HepG2 (cell line): ENCODE results near the gene TIMP3. TPM values are rescaled to one million over a fixed set of nuclear protein-coding genes. Genes with fewer than 3 reads are reported as not detected.

Source experiments
- ATAC-seq: fragments of 200-7000 bp; cut with Tn5 transposase; 3 replicates; pipeline ENCODE4 v1.9.1; 2020; ENCODE audit warnings: mild to moderate bottlenecking, moderate library complexity
- BruUV-seq: library from RNA; stranded (reverse); fragments of 400-500 nt; replicated peaks from 2 replicates; lab custom pipeline; 2021; lab: Mats Ljungman, UMichigan
- CTCF ChIA-PET: fragments of 300-600 bp; formaldehyde crosslinking; extraction: SDS; loops from one replicate; lab custom pipeline; 2021; ENCODE audit warnings: low total read pairs, inconsistent platforms, low intra/inter-chr PET ratio; lab: Yijun Ruan, JAX
- POLR2A ChIA-PET: fragments of 350-600 bp; sonication (Branson Sonifier 250); formaldehyde crosslinking; loops from one replicate; lab custom pipeline; 2020; ENCODE audit warnings: antibody characterized with exemption, inconsistent platforms; lab: Yijun Ruan, JAX
- DNase-seq: peaks from one replicate; pipeline ENCODE4 v3.0.0-alpha.2; 2015; ENCODE audit warnings: low spot score
- FAIRE-seq: peaks from 3 replicates; lab custom pipeline; 2011; peaks lifted over from hg19 to GRCh38; lab: Jason Lieb, UNC
- H2AFZ ChIP-seq: one replicate; pipeline ENCODE4 v1.6.1; 2011; ENCODE audit warnings: low read length, inconsistent platforms
- H3K27ac ChIP-seq: fragments of 300-600 bp; 3 replicates; pipeline ENCODE4 v1.8.0; 2011; ENCODE audit warnings: mixed run types, mild to moderate bottlenecking, mixed read lengths, low read length, inconsistent platforms; ENCODE audit not compliant: insufficient read depth; ENCODE audit errors: extremely low read length
- H3K27me3 ChIP-seq, 2 experiments: fragments of 200-600 bp in 1 of 2; 2 replicates in 1 of 2; 3 replicates in 1 of 2; pipeline versions ENCODE4 v1.6.0 to v1.8.0; 2011; ENCODE audit warnings: low read length in 2 of 2, mild to moderate bottlenecking in 2 of 2, moderate library complexity in 2 of 2, inconsistent platforms in 1 of 2; ENCODE audit not compliant: insufficient read depth in 2 of 2, control insufficient read depth in 1 of 2
- H3K36me3 ChIP-seq, 2 experiments: fragments of 200-600 bp in 1 of 2; replicated peaks in 1 of 2; 2 replicates in 1 of 2; 3 replicates in 1 of 2; pipeline versions ENCODE4 v1.5.1 to v1.8.0; 2011; ENCODE audit warnings: low read length in 2 of 2, inconsistent platforms in 1 of 2; ENCODE audit not compliant: insufficient read depth in 2 of 2, control insufficient read depth in 1 of 2
- H3K4me1 ChIP-seq: 2 replicates; pipeline ENCODE4 v1.5.1; 2012; ENCODE audit warnings: low read length, inconsistent platforms; ENCODE audit not compliant: insufficient read depth
- H3K4me2 ChIP-seq: 2 replicates; pipeline ENCODE4 v1.6.0; 2011; ENCODE audit warnings: low read depth, low read length, inconsistent platforms
- H3K4me3 ChIP-seq, 3 experiments: fragments of 200-600 bp in 1 of 3; sonication (generic), shearing (Covaris generic) in 1 of 3; replicated peaks in 1 of 3; 2 replicates each; pipeline ENCODE4 v1.5.1; 2011 to 2016; ENCODE audit warnings: low read length in 3 of 3, inconsistent platforms in 2 of 3, low read depth in 2 of 3, mild to moderate bottlenecking in 2 of 3, control low read depth in 1 of 3, mixed read lengths in 1 of 3; ENCODE audit not compliant: insufficient read depth in 1 of 3
- H3K79me2 ChIP-seq: one replicate; pipeline ENCODE4 v1.6.1; 2011; ENCODE audit warnings: low read length, inconsistent platforms; ENCODE audit not compliant: insufficient read depth
- H3K9ac ChIP-seq: 2 replicates; pipeline ENCODE4 v1.6.0; 2011; ENCODE audit warnings: mild to moderate bottlenecking, low read depth, low read length, inconsistent platforms; ENCODE audit not compliant: insufficient read depth
- H3K9me3 ChIP-seq: 2 replicates; pipeline ENCODE4 v1.5.1; 2012; ENCODE audit warnings: mild to moderate bottlenecking, low read length
- H4K20me1 ChIP-seq: 2 replicates; pipeline ENCODE4 v1.6.0; 2011; ENCODE audit warnings: inconsistent platforms, mild to moderate bottlenecking, low read length, moderate library complexity; ENCODE audit not compliant: insufficient read depth
- JUND ChIP-seq: sonication (generic); formaldehyde crosslinking; IDR thresholded peaks from 2 replicates; pipeline ENCODE4 v1.8.0; 2022; ENCODE audit warnings: mild to moderate bottlenecking, missing genetic modification reagents
- KDM3A ChIP-seq: IDR thresholded peaks from 2 replicates; pipeline ENCODE4 v1.6.1; 2018; ENCODE audit warnings: low read depth, missing compliant biosample characterization
- POLR2G ChIP-seq: fragments of 200-400 bp; formaldehyde crosslinking; IDR thresholded peaks from 2 replicates; pipeline ENCODE4 v1.6.1; 2018; ENCODE audit warnings: mild to moderate bottlenecking, low read depth, low read length, moderate library complexity
- ZFP37 ChIP-seq: sonication (generic); formaldehyde crosslinking; IDR thresholded peaks from 2 replicates; pipeline ENCODE4 v1.4.0; 2020; ENCODE audit warnings: missing genetic modification reagents, borderline replicate concordance
- ZNF546 ChIP-seq: sonication (generic); formaldehyde crosslinking; conservative IDR thresholded peaks from 2 replicates; pipeline ENCODE4 v1.8.1; 2023; ENCODE audit warnings: mild to moderate bottlenecking, missing genetic modification reagents
- ZNF780A ChIP-seq: sonication (generic); formaldehyde crosslinking; IDR thresholded peaks from 2 replicates; pipeline ENCODE4 v1.8.0; 2022; ENCODE audit warnings: mild to moderate bottlenecking, missing genetic modification reagents, moderate library complexity
- WGBS: methylation state at CpG from one replicate; pipeline ENCODE4 v1.1.6; 2017; ENCODE audit warnings: low lambda C conversion rate; 5-methylcytosine and 5-hydroxymethylcytosine counted together
- in situ Hi-C: cut with HindIII; loops from 2 replicates; pipeline ENCODE4 v1.10.0; 2017; ENCODE audit warnings: low pct_unique_long_range_greater_than_20kb; ENCODE audit not compliant: extremely low pct_ligation_motif_present
- intact Hi-C: fragments of 100-400 bp; cut with micrococcal nuclease; formaldehyde crosslinking; loops from one replicate; pipeline ENCODE4 v1.10.0; 2022; ENCODE audit not compliant: unreplicated experiment
- polyA plus RNA-seq, 8 experiments: library from polyadenylated mRNA; depleted of rRNA in 3 of 8; stranded (reverse) in 7 of 8; unstranded in 1 of 8; fragments of >200 nt; fragmentation: Illumina TruSeq in 4 of 8; extraction: Trizol in 4 of 8; gene quantifications; 2 replicates each; pipeline versions ENCODE4 v1.2.1 to v1.2.3, GENCODE V29; 2011 to 2016; ENCODE audit warnings: low read depth in 4 of 8, missing spikeins in 1 of 8, mixed read lengths in 1 of 8; ENCODE audit not compliant: insufficient read depth in 1 of 8
- total RNA-seq, 5 experiments: library from RNA; depleted of rRNA; stranded (reverse); fragments of >200 nt; fragmentation: Illumina TruSeq; extraction: Trizol; gene quantifications; 2 replicates each; pipeline ENCODE4 v1.2.3, GENCODE V29; 2016; ENCODE audit warnings: low read depth in 1 of 5
- TF ChIP-seq, protein P1 (sequence below): sonication (generic); formaldehyde crosslinking; IDR thresholded peaks from 2 replicates; pipeline ENCODE4 v1.4.0; 2020; ENCODE audit warnings: missing genetic modification reagents
- TF ChIP-seq, protein P2 (sequence below): sonication (generic); formaldehyde crosslinking; IDR thresholded peaks from 2 replicates; pipeline ENCODE4 v1.5.1; 2020; ENCODE audit warnings: missing genetic modification reagents, mild to moderate bottlenecking, borderline replicate concordance
- TF ChIP-seq, protein P3 (sequence below): sonication (generic); formaldehyde crosslinking; IDR thresholded peaks from 2 replicates; pipeline ENCODE4 v1.8.1; 2023; ENCODE audit warnings: missing genetic modification reagents, inconsistent platforms, borderline replicate concordance
- TF ChIP-seq, protein P4 (sequence below): sonication (generic); formaldehyde crosslinking; IDR thresholded peaks from 2 replicates; pipeline ENCODE4 v1.4.0; 2020; ENCODE audit warnings: mild to moderate bottlenecking, missing genetic modification reagents
- TF ChIP-seq, protein P5 (sequence below): sonication (generic); formaldehyde crosslinking; IDR thresholded peaks from 2 replicates; pipeline ENCODE4 v1.4.0; 2020; ENCODE audit warnings: missing genetic modification reagents, mild to moderate bottlenecking, borderline replicate concordance
- TF ChIP-seq, protein P6 (sequence below): IDR thresholded peaks from 2 replicates; pipeline ENCODE4 v1.6.1; 2012; ENCODE audit warnings: inconsistent platforms
- TF ChIP-seq, protein P7 (sequence below): sonication (generic); formaldehyde crosslinking; IDR thresholded peaks from 2 replicates; pipeline ENCODE4 v1.4.0; 2020; ENCODE audit warnings: mild to moderate bottlenecking, missing genetic modification reagents

The TIMP3 gene
- total and polyA plus RNA-seq, 2 of the 13 experiments (the other 11 are each of a cell fraction or from before 2014, with no cell fraction given), result 57.3 to 86.6 TPM

DNA sequence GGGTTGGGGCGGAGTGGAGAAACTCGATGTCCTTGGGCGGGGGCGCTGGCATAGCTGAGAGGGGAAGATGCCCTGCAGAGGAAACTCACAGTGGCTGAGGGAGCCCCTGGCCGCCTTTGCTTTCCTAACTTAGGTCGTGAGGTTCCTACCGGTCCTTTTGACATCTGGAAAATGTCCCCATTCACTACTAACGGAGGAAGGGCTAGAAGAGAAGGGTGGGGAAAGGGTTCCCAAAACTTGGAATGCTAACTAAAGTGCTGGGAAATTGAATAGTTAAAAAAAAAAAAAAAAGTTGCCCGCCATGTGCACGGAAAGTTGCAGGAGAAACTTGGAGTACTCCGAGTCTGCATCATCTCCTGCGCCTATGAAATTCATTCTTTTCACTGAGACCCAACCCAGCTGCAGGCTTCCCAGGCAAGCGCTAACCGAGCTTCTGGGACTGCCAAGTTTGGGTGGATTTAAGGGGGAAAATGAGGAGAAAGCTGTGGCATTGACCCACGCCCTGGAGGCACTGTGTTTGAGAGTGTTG, 796 bp downstream of the TIMP3 start:
- ATAC-seq (no peak), FAIRE-seq (no peak), DNase-seq (no peak)
- Histone ChIP-seq H3K36me3 (no peaks in the 10 kb centered on the region; a peak in 2 of 5 replicates), H3K4me2 (peak overlapping the region; percentile 78), H3K9ac (peak overlapping the region; percentile 71), H4K20me1 (peaks cover 20% of the 10 kb centered on the region; the same call in 1 of the 2 replicates), H3K4me3 (peak overlapping the region; percentile 72 to 83 (median 78)), H3K79me2 (peaks cover 50% of the 10 kb centered on the region), H3K27me3 (no peaks in the 10 kb centered on the region), H2AFZ (no peak overlapping the region), H3K27ac (peak overlapping the region; percentile 41), H3K9me3 (no peaks in the 10 kb centered on the region), H3K4me1 (peaks cover 57% of the 10 kb centered on the region)
- CTCF ChIA-PET, result no interaction called here
- POLR2A ChIA-PET, result interaction anchor here (0.7 to 3.7 kb wide), 12 partner anchors 8 to 271 kb away, joined by 3 to 32 read pairs (median 4); no protein-coding TSS in a partner anchor
- intact Hi-C loops (loop anchor here (5.0 kb wide), 1 partner anchor 245 kb away; no protein-coding TSS in a partner anchor), in situ Hi-C loops (no loop called here)
- BruUV-seq, result TSS peak; percentile 77
- 31% methylated on average over 15 of the region's 15 CpGs for WGBS
- TF ChIP-seq, protein P1, sequence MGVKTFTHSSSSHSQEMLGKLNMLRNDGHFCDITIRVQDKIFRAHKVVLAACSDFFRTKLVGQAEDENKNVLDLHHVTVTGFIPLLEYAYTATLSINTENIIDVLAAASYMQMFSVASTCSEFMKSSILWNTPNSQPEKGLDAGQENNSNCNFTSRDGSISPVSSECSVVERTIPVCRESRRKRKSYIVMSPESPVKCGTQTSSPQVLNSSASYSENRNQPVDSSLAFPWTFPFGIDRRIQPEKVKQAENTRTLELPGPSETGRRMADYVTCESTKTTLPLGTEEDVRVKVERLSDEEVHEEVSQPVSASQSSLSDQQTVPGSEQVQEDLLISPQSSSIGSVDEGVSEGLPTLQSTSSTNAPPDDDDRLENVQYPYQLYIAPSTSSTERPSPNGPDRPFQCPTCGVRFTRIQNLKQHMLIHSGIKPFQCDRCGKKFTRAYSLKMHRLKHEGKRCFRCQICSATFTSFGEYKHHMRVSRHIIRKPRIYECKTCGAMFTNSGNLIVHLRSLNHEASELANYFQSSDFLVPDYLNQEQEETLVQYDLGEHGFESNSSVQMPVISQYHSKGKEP (CRISPR knock-in tag), result no peak
- TF ChIP-seq, protein P2, sequence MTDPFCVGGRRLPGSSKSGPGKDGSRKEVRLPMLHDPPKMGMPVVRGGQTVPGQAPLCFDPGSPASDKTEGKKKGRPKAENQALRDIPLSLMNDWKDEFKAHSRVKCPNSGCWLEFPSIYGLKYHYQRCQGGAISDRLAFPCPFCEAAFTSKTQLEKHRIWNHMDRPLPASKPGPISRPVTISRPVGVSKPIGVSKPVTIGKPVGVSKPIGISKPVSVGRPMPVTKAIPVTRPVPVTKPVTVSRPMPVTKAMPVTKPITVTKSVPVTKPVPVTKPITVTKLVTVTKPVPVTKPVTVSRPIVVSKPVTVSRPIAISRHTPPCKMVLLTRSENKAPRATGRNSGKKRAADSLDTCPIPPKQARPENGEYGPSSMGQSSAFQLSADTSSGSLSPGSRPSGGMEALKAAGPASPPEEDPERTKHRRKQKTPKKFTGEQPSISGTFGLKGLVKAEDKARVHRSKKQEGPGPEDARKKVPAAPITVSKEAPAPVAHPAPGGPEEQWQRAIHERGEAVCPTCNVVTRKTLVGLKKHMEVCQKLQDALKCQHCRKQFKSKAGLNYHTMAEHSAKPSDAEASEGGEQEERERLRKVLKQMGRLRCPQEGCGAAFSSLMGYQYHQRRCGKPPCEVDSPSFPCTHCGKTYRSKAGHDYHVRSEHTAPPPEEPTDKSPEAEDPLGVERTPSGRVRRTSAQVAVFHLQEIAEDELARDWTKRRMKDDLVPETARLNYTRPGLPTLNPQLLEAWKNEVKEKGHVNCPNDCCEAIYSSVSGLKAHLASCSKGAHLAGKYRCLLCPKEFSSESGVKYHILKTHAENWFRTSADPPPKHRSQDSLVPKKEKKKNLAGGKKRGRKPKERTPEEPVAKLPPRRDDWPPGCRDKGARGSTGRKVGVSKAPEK, result peak; percentile 60; the same call in 1 of the 2 replicates
- TF ChIP-seq, protein P3, sequence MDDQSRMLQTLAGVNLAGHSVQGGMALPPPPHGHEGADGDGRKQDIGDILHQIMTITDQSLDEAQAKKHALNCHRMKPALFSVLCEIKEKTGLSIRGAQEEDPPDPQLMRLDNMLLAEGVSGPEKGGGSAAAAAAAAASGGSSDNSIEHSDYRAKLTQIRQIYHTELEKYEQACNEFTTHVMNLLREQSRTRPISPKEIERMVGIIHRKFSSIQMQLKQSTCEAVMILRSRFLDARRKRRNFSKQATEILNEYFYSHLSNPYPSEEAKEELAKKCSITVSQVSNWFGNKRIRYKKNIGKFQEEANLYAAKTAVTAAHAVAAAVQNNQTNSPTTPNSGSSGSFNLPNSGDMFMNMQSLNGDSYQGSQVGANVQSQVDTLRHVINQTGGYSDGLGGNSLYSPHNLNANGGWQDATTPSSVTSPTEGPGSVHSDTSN (CRISPR knock-in tag), result no peak
- TF ChIP-seq KDM3A (no peak), ZNF546 (CRISPR knock-in tag) (0 out of 2 replicates have a peak, but pooled peaks have one; percentile 51), JUND (CRISPR knock-in tag) (no peak), POLR2G (0 out of 2 replicates have a peak, but pooled peaks have one; percentile 16), ZFP37 (CRISPR knock-in tag) (no peak), ZNF780A (CRISPR knock-in tag) (no peak)
- TF ChIP-seq, protein P4, sequence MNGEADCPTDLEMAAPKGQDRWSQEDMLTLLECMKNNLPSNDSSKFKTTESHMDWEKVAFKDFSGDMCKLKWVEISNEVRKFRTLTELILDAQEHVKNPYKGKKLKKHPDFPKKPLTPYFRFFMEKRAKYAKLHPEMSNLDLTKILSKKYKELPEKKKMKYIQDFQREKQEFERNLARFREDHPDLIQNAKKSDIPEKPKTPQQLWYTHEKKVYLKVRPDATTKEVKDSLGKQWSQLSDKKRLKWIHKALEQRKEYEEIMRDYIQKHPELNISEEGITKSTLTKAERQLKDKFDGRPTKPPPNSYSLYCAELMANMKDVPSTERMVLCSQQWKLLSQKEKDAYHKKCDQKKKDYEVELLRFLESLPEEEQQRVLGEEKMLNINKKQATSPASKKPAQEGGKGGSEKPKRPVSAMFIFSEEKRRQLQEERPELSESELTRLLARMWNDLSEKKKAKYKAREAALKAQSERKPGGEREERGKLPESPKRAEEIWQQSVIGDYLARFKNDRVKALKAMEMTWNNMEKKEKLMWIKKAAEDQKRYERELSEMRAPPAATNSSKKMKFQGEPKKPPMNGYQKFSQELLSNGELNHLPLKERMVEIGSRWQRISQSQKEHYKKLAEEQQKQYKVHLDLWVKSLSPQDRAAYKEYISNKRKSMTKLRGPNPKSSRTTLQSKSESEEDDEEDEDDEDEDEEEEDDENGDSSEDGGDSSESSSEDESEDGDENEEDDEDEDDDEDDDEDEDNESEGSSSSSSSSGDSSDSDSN (CRISPR knock-in tag), result 0 out of 2 replicates have a peak, but pooled peaks have one; percentile 5
- TF ChIP-seq, protein P5, sequence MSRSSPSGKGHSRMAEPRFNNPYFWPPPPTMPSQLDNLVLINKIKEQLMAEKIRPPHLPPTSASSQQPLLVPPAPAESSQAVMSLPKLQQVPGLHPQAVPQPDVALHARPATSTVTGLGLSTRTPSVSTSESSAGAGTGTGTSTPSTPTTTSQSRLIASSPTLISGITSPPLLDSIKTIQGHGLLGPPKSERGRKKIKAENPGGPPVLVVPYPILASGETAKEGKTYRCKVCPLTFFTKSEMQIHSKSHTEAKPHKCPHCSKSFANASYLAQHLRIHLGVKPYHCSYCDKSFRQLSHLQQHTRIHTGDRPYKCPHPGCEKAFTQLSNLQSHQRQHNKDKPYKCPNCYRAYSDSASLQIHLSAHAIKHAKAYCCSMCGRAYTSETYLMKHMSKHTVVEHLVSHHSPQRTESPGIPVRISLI, result no peak
- TF ChIP-seq, protein P6, sequence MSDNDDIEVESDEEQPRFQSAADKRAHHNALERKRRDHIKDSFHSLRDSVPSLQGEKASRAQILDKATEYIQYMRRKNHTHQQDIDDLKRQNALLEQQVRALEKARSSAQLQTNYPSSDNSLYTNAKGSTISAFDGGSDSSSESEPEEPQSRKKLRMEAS, result no peak
- TF ChIP-seq, protein P7, sequence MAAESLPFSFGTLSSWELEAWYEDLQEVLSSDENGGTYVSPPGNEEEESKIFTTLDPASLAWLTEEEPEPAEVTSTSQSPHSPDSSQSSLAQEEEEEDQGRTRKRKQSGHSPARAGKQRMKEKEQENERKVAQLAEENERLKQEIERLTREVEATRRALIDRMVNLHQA (CRISPR knock-in tag), result no peak
